ENCODE measurements around the gene RGSL1. TPM values are rescaled to one million over a fixed set of nuclear protein-coding genes. Genes with fewer than 3 reads are reported as not detected.

The RGSL1 gene
- total RNA-seq, 2 donors from 2014 or later = not detected

DNA sequence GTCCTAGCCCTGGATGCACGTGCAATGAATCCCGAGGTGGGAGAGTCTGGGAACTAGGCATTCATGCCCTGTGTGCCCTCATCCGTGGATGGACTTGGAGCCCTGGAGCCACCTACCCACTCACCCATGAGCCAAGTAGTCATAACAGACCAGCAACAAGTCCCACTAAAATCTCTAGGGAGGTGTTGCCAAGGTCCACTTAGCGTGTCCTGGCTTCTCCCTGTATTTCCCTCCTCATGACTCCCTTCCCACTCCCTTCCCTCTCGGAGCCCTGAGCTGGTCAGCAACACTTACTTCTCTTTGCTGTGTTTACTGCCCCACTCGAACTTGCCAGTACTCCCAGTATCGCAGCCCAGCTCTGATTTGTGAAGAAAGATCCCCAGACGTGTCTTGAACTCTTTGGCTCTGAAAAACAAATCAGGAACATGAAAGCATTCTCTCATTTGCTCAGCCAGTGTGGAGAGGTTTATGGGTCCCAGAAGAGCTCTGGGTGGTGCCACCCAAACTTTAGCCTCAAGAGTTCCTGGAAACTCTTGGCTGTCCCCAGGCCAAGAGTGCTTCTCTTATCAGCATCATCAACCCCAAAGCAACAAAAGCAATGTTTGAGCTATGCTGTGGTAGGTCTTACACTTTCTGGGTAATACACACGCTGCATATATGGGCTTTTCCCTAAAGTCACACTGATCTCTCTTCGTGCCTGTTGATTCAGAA, 153.1 kb downstream of the RGSL1 start:
- TF ChIP-seq, protein P1, sequence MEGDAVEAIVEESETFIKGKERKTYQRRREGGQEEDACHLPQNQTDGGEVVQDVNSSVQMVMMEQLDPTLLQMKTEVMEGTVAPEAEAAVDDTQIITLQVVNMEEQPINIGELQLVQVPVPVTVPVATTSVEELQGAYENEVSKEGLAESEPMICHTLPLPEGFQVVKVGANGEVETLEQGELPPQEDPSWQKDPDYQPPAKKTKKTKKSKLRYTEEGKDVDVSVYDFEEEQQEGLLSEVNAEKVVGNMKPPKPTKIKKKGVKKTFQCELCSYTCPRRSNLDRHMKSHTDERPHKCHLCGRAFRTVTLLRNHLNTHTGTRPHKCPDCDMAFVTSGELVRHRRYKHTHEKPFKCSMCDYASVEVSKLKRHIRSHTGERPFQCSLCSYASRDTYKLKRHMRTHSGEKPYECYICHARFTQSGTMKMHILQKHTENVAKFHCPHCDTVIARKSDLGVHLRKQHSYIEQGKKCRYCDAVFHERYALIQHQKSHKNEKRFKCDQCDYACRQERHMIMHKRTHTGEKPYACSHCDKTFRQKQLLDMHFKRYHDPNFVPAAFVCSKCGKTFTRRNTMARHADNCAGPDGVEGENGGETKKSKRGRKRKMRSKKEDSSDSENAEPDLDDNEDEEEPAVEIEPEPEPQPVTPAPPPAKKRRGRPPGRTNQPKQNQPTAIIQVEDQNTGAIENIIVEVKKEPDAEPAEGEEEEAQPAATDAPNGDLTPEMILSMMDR (conservative IDR thresholded peaks at IDR 0.05) = no peak
- peaks cover 29% of the 10 kb centered on the region for H3K27me3 Mint-ChIP-seq (ENCODE audit: insufficient read depth)
- Histone ChIP-seq H3K9ac (ENCODE audit: extremely low read depth, low read length, poor library complexity, severe bottlenecking) (peak overlapping the region; percentile 16), H3K4me3 (ENCODE audit: low read length) (peak overlapping the region; percentile 74), H3K27ac (ENCODE audit: low read depth, low read length) (no peak overlapping the region), H3K4me1 (ENCODE audit: control insufficient read depth, insufficient read depth, low read length) (peaks cover 5% of the 10 kb centered on the region), H3K9me3 (ENCODE audit: control insufficient read depth, low read length) (no peaks in the 10 kb centered on the region), H3K36me3 (ENCODE audit: control insufficient read depth, insufficient read depth, low read length) (peaks cover 13% of the 10 kb centered on the region), H3K27me3 (ENCODE audit: control insufficient read depth, insufficient read depth, low read length, poor library complexity, severe bottlenecking) (peaks cover 15% of the 10 kb centered on the region)
- DNase-seq = no peak
- no peak overlapping the region for H3K4me3 Mint-ChIP-seq
- H3K36me3 Mint-ChIP-seq (ENCODE audit: low read depth) = no peaks in the 10 kb centered on the region
- peaks cover 17% of the 10 kb centered on the region for H3K4me1 Mint-ChIP-seq
- no peak overlapping the region for H3K27ac Mint-ChIP-seq
- WGBS, 2 experiments (ENCODE audit: insufficient coverage in 1 of 2, insufficient read length in 1 of 2) = 82 to 94% methylated on average over 10 of the region's 10 CpGs
- no peaks in the 10 kb centered on the region for H3K9me3 Mint-ChIP-seq

DNA sequence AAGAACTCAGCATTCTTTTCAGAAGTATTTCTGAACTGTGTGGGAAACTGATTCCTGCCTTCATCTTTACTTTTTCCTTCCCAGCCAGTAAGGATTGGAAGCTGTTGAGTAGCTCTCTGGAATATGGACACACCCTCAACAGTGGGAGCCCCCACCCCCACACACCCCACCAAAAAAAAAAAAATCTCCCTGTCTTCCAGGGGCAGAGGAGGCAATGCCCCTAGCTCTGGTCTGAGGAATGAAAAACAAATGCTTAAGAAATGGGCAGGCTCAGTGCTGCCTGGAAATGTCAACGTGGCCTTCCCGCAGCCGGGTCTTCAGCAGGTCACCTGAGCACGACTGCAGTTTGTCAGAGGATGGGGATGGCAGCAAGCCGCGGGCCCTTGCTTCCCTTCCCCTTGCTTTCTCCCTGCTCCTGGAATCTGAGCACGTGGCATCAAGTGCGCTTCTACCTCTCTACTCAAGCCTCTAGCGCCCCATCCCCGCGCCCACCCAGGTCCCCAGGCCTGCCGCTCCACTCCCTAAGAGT, 153.8 kb downstream of the RGSL1 start:
- Histone ChIP-seq H3K27ac (ENCODE audit: low read depth, low read length) (no peak overlapping the region), H3K27me3 (ENCODE audit: control insufficient read depth, insufficient read depth, low read length, poor library complexity, severe bottlenecking) (peaks cover 15% of the 10 kb centered on the region), H3K9ac (ENCODE audit: extremely low read depth, low read length, poor library complexity, severe bottlenecking) (peak overlapping the region; percentile 16), H3K4me1 (ENCODE audit: control insufficient read depth, insufficient read depth, low read length) (peaks cover 5% of the 10 kb centered on the region), H3K4me3 (ENCODE audit: low read length) (peak overlapping the region; percentile 74), H3K9me3 (ENCODE audit: control insufficient read depth, low read length) (no peaks in the 10 kb centered on the region), H3K36me3 (ENCODE audit: control insufficient read depth, insufficient read depth, low read length) (peaks cover 13% of the 10 kb centered on the region)
- no peak for DNase-seq
- H3K4me1 Mint-ChIP-seq = peaks cover 12% of the 10 kb centered on the region
- no peak overlapping the region for H3K27ac Mint-ChIP-seq
- TF ChIP-seq, protein P1 (conservative IDR thresholded peaks at IDR 0.05) = peak; percentile 11
- no peaks in the 10 kb centered on the region for H3K36me3 Mint-ChIP-seq (ENCODE audit: low read depth)
- no peak overlapping the region for H3K4me3 Mint-ChIP-seq
- 0 to 18% methylated on average over 1 to 12 of the region's 12 CpGs for WGBS, 2 experiments (ENCODE audit: insufficient coverage in 1 of 2, insufficient read length in 1 of 2)
- H3K27me3 Mint-ChIP-seq (ENCODE audit: insufficient read depth) = peaks cover 30% of the 10 kb centered on the region
- no peaks in the 10 kb centered on the region for H3K9me3 Mint-ChIP-seq

DNA sequence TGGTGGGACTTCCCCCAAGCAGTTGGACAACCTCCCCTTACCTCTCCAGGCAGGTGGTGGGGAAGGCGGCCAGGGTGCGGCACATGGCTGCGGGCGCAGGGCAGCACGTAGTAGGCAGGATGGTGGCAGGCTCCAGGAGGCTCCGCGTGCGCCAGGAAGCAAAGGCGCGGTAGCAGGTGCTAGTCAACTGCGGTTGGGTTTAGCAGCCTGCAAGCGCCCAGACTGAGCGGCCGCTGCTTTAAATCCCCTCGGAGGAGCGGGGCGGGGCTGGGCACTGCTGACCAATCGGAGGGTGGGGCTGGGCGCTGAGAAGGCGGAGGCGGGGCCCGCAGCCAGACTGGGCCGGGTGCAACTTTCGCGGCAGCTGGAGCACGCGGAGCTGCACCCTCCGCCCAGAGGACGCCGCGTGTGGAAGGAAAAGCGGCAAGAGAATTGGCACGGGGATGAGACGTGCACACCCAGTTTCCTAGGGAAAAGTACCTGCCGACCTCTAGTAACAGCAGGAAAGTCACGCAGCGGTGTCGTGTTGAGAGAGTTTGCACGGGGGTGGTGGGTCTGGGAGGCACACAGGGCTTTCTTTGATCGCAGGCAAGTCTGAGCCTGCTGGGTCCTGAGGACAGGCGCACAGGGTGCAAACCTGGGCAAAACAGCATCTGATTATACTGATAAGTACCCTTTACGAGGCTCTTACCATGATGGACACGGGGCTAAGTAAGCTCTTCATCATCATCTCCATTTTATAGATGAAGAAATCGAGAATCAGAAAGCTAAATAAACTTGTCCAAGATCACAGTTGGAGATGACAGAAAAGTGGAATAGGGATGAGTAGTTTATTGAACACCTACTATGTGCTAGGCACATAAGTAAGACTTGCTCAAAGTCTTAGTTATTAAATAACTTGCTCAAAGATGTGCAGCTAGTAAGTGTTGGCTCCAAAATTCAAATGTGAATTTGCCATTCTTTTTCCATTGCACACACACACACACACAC, 154.5 kb downstream of the RGSL1 start, which contains the start of gene RGS16:
Gene RGS16, minus strand, starts transcription at position 215 of the 990 bp plus-strand sequence. Its CDS starts 130 bp downstream, at position 85.
- H3K4me3 Mint-ChIP-seq = no peak within 1 kb of the TSS
- DNase-seq = peak; percentile 98
- H3K9ac ChIP-seq (ENCODE audit: extremely low read depth, low read length, poor library complexity, severe bottlenecking) = peak within 1 kb of the TSS; percentile 16
- H3K27ac Mint-ChIP-seq = no peak within 1 kb of the TSS
- peak within 1 kb of the TSS; percentile 74 for H3K4me3 ChIP-seq (ENCODE audit: low read length)
- peaks cover 5% of the 10 kb centered on the region for H3K4me1 ChIP-seq (ENCODE audit: control insufficient read depth, insufficient read depth, low read length)
- no peaks in the 10 kb centered on the region for H3K36me3 Mint-ChIP-seq (ENCODE audit: low read depth)
- H3K36me3 ChIP-seq (ENCODE audit: control insufficient read depth, insufficient read depth, low read length) = peaks cover 13% of the 10 kb centered on the region
- H3K9me3 ChIP-seq (ENCODE audit: control insufficient read depth, low read length) = no peaks in the 10 kb centered on the region
- H3K27me3 ChIP-seq (ENCODE audit: control insufficient read depth, insufficient read depth, low read length, poor library complexity, severe bottlenecking) = peaks cover 15% of the 10 kb centered on the region
- peaks cover 34% of the 10 kb centered on the region for H3K27me3 Mint-ChIP-seq (ENCODE audit: insufficient read depth)
- WGBS, 2 experiments (ENCODE audit: insufficient coverage in 1 of 2, insufficient read length in 1 of 2) = 18 to 21% methylated on average over 36 to 44 of the region's 44 CpGs
- TF ChIP-seq, protein P1 (conservative IDR thresholded peaks at IDR 0.05) = no peak
- no peak within 1 kb of the TSS for H3K27ac ChIP-seq (ENCODE audit: low read depth, low read length)
- H3K4me1 Mint-ChIP-seq = peaks cover 9% of the 10 kb centered on the region
- H3K9me3 Mint-ChIP-seq = no peaks in the 10 kb centered on the region
